ENCODE data around the gene PDE2A. TPM values are rescaled to one million over a fixed set of nuclear protein-coding genes. Genes with fewer than 3 reads are reported as not detected.

PDE2A gene
- total and polyA plus RNA-seq, 2 of the 4 experiments (the other 2 are of a cell fraction), result 0.02 TPM; not detected in 1

GRCh38 chr11:72606748-72607468, 67.3 kb downstream of the PDE2A start:
- H3K27me3 ChIP-seq (ENCODE audit: control insufficient read depth, insufficient read depth, low read length), result peaks cover 92% of the 10 kb centered on the region

More at GRCh38 chr11:72606748-72607468, 67.3 kb downstream of the PDE2A start:
- no peak overlapping the region for H3K9ac ChIP-seq (ENCODE audit: low read depth, low read length)
- no peak overlapping the region for H4K8ac ChIP-seq (ENCODE audit: low read depth in 2 of 2, low read length in 2 of 2)
- POLR2A ChIA-PET (ENCODE audit: unreplicated experiment), result no interaction called here
- CTCF ChIA-PET, result no interaction called here
- H2AFZ ChIP-seq (replicated peaks; ENCODE audit: low read length, poor library complexity), result no peak overlapping the region
- no peaks in the 10 kb centered on the region for H3K36me3 ChIP-seq (ENCODE audit: control insufficient read depth, insufficient read depth, low read length)
- no peak overlapping the region for H3K56ac ChIP-seq (ENCODE audit: extremely low read depth, insufficient read depth, low read length)
- no TSS peak for BruUV-seq (replicated peaks)
- H3K9me3 ChIP-seq (ENCODE audit: control insufficient read depth, insufficient read depth, low read length), result no peaks in the 10 kb centered on the region
- no peak overlapping the region for H4K5ac ChIP-seq (ENCODE audit: low read depth, low read length)
- no peaks in the 10 kb centered on the region for H3K9me1 ChIP-seq (ENCODE audit: insufficient read depth, low read length)
- no peak for ATAC-seq (ENCODE audit: low read depth)
- in situ Hi-C loops (cut with MboI; ENCODE audit: low sequenced_read_pairs) (no loop called here), intact Hi-C loops (cut with micrococcal nuclease) (no loop called here), dilution Hi-C loops (cut with HindIII; ENCODE audit: low sequenced_read_pairs, unreplicated experiment) (no loop called here)
- no peak overlapping the region for H2BK120ac ChIP-seq (ENCODE audit: low read depth, low read length)
- H2BK5ac ChIP-seq (ENCODE audit: low read depth, low read length, poor library complexity, severe bottlenecking), result no peak overlapping the region
- TF ChIP-seq BHLHE40 (IDR thresholded peaks at IDR 0.05; ENCODE audit: low read depth, low read length) (no peak), MXI1 (IDR thresholded peaks at IDR 0.05; ENCODE audit: borderline replicate concordance, low read depth, low read length) (no peak), ELK1 (IDR thresholded peaks at IDR 0.05; ENCODE audit: borderline replicate concordance, low read depth, low read length) (no peak), RCOR1 (IDR thresholded peaks at IDR 0.05; ENCODE audit: insufficient replicate concordance, low read length) (no peak), NFE2L2 (IDR thresholded peaks at IDR 0.05; ENCODE audit: low read depth, low read length) (no peak), CHD1 (IDR thresholded peaks at IDR 0.05; ENCODE audit: low read depth, low read length) (no peak), MAZ (IDR thresholded peaks at IDR 0.05; ENCODE audit: borderline replicate concordance, low read depth, low read length) (no peak), CTCF (conservative IDR thresholded peaks at IDR 0.05; ENCODE audit: low read depth, low read length) (no peak), POLR2A (IDR thresholded peaks at IDR 0.05; ENCODE audit: low read depth, low read length) (no peak), SMC3 (IDR thresholded peaks at IDR 0.05; ENCODE audit: low read depth, low read length) (no peak), MAFK (IDR thresholded peaks at IDR 0.05; ENCODE audit: low read depth, low read length) (no peak)
- no peak overlapping the region for H2BK15ac ChIP-seq (ENCODE audit: low read depth, low read length)
- no peaks in the 10 kb centered on the region for H4K20me1 ChIP-seq (ENCODE audit: insufficient read depth, low read length)
- H3K79me1 ChIP-seq (ENCODE audit: low read depth in 1 of 2, low read length in 2 of 2), result no peaks in the 10 kb centered on the region
- no peak overlapping the region for H3K4ac ChIP-seq (ENCODE audit: low read depth, low read length)
- H3K27ac ChIP-seq (ENCODE audit: insufficient read depth, low read length), result no peak overlapping the region
- H3K23ac ChIP-seq (ENCODE audit: low read depth, low read length), result no peak overlapping the region
- no peak for DNase-seq
- H3K4me3 ChIP-seq (ENCODE audit: insufficient read depth, low read depth, low read length), result no peak overlapping the region
- H3K4me2 ChIP-seq (ENCODE audit: low read depth, low read length), result no peak overlapping the region
- no peak overlapping the region for H4K91ac ChIP-seq (ENCODE audit: insufficient read depth, low read depth, low read length)
- no peak overlapping the region for H3K14ac ChIP-seq (replicated peaks; ENCODE audit: low read depth, low read length)
- 73% methylated on average over 2 of the region's 13 CpGs; no CpG with 5 or more reads in 1 of the 2 experiments for WGBS, 2 experiments (ENCODE audit: extremely low coverage in 2 of 2, insufficient read length in 1 of 2)
- H3K4me1 ChIP-seq (ENCODE audit: control insufficient read depth, insufficient read depth, low read length), result no peaks in the 10 kb centered on the region
- no peak overlapping the region for H2AK5ac ChIP-seq (ENCODE audit: low read depth, low read length)
- no peak overlapping the region for H2AK9ac ChIP-seq (replicated peaks; ENCODE audit: low read depth, low read length, poor library complexity)
- no peak overlapping the region for H3K18ac ChIP-seq (ENCODE audit: low read depth, low read length)
- H2BK20ac ChIP-seq (ENCODE audit: low read depth, low read length), result no peak overlapping the region

Data from IMR-90 (cell line).